ENCODE results near the gene APBB2. TPM values are rescaled to one million over a fixed set of nuclear protein-coding genes. Genes with fewer than 3 reads are reported as not detected.

APBB2 gene
- total and polyA plus RNA-seq, 4 donors = 4.8 to 31.5 (median 11.2) TPM

GRCh38 chr4:40990236-40990898 lies 224.0 kb downstream of the APBB2 start:
- Histone ChIP-seq H3K27ac (ENCODE audit: low read depth in 1 of 2, low read length in 2 of 2) (no peak overlapping the region), H3K27me3 (ENCODE audit: control insufficient read depth in 4 of 4, insufficient read depth in 4 of 4, low read length in 3 of 4) (no peaks in the 10 kb centered on the region), H3K9me3 (ENCODE audit: control insufficient read depth in 4 of 4, low read length in 3 of 4) (no peaks in the 10 kb centered on the region), H3K36me3 (ENCODE audit: control insufficient read depth in 4 of 4, insufficient read depth in 3 of 4, low read depth in 1 of 4, low read length in 3 of 4) (peaks cover 0 to 1% (median 0%) of the 10 kb centered on the region in 4 donors), H3K4me3 (ENCODE audit: low read depth in 1 of 3, low read length in 3 of 3) (no peak overlapping the region), H3K9ac (ENCODE audit: low read depth in 1 of 2, low read length in 2 of 2) (no peak overlapping the region), H3K4me1 (ENCODE audit: control insufficient read depth in 4 of 4, insufficient read depth in 4 of 4, low read length in 3 of 4) (peaks cover 6 to 10% (median 9%) of the 10 kb centered on the region in 4 donors)
- WGBS = 90% methylated on average over 5 of the region's 5 CpGs
- DNase-seq (ENCODE audit: low spot score) = no peak
- no peak for TF ChIP-seq TAF1 (conservative IDR thresholded peaks at IDR 0.05)
- TF ChIP-seq, protein P1, sequence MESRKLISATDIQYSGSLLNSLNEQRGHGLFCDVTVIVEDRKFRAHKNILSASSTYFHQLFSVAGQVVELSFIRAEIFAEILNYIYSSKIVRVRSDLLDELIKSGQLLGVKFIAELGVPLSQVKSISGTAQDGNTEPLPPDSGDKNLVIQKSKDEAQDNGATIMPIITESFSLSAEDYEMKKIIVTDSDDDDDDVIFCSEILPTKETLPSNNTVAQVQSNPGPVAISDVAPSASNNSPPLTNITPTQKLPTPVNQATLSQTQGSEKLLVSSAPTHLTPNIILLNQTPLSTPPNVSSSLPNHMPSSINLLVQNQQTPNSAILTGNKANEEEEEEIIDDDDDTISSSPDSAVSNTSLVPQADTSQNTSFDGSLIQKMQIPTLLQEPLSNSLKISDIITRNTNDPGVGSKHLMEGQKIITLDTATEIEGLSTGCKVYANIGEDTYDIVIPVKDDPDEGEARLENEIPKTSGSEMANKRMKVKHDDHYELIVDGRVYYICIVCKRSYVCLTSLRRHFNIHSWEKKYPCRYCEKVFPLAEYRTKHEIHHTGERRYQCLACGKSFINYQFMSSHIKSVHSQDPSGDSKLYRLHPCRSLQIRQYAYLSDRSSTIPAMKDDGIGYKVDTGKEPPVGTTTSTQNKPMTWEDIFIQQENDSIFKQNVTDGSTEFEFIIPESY (IDR thresholded peaks at IDR 0.05) = no peak
- TF ChIP-seq RXRA (IDR thresholded peaks at IDR 0.05) = no peak
- no peak for TF ChIP-seq ATF3 (IDR thresholded peaks at IDR 0.05)
- no peak for TF ChIP-seq HNF4A (conservative IDR thresholded peaks at IDR 0.05)
- no peak for TF ChIP-seq REST (IDR thresholded peaks at IDR 0.05)
- TF ChIP-seq HNF4G (IDR thresholded peaks at IDR 0.05) = no peak
- TF ChIP-seq SP1 (IDR thresholded peaks at IDR 0.05) = no peak
- TF ChIP-seq GABPA (IDR thresholded peaks at IDR 0.05 in 1 of 2, conservative IDR thresholded peaks at IDR 0.05 in 1 of 2) = no peak
- no peak for TF ChIP-seq JUND (IDR thresholded peaks at IDR 0.05)
- TF ChIP-seq YY1 (IDR thresholded peaks at IDR 0.05) = no peak
- no peak for TF ChIP-seq FOXA1 (IDR thresholded peaks at IDR 0.05)
- no peak for TF ChIP-seq RAD21 (IDR thresholded peaks at IDR 0.05)
- no peak for TF ChIP-seq NR2F2 (IDR thresholded peaks at IDR 0.05)
- TF ChIP-seq, protein P2, sequence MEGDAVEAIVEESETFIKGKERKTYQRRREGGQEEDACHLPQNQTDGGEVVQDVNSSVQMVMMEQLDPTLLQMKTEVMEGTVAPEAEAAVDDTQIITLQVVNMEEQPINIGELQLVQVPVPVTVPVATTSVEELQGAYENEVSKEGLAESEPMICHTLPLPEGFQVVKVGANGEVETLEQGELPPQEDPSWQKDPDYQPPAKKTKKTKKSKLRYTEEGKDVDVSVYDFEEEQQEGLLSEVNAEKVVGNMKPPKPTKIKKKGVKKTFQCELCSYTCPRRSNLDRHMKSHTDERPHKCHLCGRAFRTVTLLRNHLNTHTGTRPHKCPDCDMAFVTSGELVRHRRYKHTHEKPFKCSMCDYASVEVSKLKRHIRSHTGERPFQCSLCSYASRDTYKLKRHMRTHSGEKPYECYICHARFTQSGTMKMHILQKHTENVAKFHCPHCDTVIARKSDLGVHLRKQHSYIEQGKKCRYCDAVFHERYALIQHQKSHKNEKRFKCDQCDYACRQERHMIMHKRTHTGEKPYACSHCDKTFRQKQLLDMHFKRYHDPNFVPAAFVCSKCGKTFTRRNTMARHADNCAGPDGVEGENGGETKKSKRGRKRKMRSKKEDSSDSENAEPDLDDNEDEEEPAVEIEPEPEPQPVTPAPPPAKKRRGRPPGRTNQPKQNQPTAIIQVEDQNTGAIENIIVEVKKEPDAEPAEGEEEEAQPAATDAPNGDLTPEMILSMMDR (IDR thresholded peaks at IDR 0.05; ENCODE audit: low read depth, low read length, missing input control) = no peak
- TF ChIP-seq, protein P3, sequence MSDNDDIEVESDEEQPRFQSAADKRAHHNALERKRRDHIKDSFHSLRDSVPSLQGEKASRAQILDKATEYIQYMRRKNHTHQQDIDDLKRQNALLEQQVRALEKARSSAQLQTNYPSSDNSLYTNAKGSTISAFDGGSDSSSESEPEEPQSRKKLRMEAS (IDR thresholded peaks at IDR 0.05) = no peak
- TF ChIP-seq FOXA2 (IDR thresholded peaks at IDR 0.05) = no peak
- no peak for TF ChIP-seq EGR1 (IDR thresholded peaks at IDR 0.05; ENCODE audit: low read depth in 2 of 2)

Measured in liver (tissue), 9 donors.